PC-9 (cell line): ENCODE results near the gene PTPRD.

Experiments used
- CTCF ChIP-seq: fragments of 200-600 bp; sonication (generic); conservative IDR thresholded peaks from 2 replicates; pipeline ENCODE4 v1.6.1; 2017; ENCODE audit warnings: mixed run types, antibody characterized with exemption, mild to moderate bottlenecking, moderate library complexity
- EZH2 ChIP-seq: fragments of 200-600 bp; sonication (generic); IDR thresholded peaks from 2 replicates; pipeline ENCODE4 v1.8.0; 2017; ENCODE audit warnings: antibody characterized with exemption, low read depth

GRCh38 chr9:8728910-8729309 lies 1883.9 kb downstream of the PTPRD start:
- no peak for TF ChIP-seq CTCF
- TF ChIP-seq EZH2: no peak
